Muscle of back (tissue), 11 donors: ENCODE data around the gene CENPC. TPM values are rescaled to one million over a fixed set of nuclear protein-coding genes. Genes with fewer than 3 reads are reported as not detected.
"Not testable (repeated sequence)": the region's sequence is repeated elsewhere in the genome, so short reads cannot be mapped to it uniquely, and the experiment has no call there.

Experiments
- DNase-seq, 3 donors: peaks; one replicate each; pipeline versions ENCODE4 v3.0.0 to v3.0.0-alpha.2; 2013
- polyA plus RNA-seq, 10 donors: library from polyadenylated mRNA; unstranded; fragments of 120-200 nt; gene quantifications; one replicate each; pipeline ENCODE4 v1.2.1, GENCODE V29; 2013; ENCODE audit not compliant: insufficient read length in 10 of 10

Gene CENPC
- polyA plus RNA-seq, 10 donors: 10.9 to 21.6 (median 15.0) TPM

DNA sequence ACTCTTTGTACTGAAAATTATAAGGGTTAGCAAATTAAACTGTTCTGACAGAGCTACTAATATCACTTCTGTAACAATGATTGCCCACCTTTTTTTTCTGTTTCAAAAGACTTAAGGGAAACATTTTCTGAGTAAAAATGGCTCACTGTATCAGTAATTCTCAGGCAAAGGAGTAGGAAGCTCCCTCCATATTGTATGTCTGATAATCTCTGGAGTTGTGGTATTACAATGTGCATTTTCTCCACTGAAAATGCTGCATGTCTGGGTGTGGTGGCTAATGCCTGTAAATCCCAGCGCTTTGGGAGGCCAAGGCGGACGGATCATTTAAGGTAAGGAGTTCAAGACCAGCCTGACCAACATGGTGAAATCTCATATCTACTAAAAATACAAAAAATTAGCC lies 8.8 kb upstream of the CENPC start:
- no peak for DNase-seq

GRCh38 chr4:67552146-67552792 lies 7.0 kb upstream of the CENPC start:
- DNase-seq: not testable (repeated sequence)

GRCh38 chr4:67550857-67551256 lies 5.6 kb upstream of the CENPC start:
- DNase-seq: no peak

DNA sequence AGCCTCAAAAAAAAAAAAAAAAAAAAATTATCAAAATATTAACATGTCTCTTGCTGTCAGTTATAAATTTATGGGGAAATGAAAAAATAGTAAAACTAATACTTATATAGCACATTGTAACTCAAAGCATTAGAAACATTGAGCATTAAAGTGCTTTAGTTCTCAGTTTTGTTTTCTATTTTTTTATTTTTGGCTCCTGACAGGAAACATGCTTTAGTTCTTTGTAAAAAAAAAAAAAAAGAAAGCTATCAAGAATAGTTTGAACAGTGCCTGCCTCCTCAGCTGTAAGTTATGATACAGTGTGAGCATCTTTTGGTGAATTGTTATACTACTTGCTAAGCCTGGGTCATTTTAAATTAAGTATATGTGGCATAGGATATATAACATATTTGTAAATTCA lies 5.1 kb upstream of the CENPC start:
- DNase-seq: no peak

GRCh38 chr4:67549123-67549522 lies 3.8 kb upstream of the CENPC start:
- peak in 1 of 3 donors; percentile 28 for DNase-seq

DNA sequence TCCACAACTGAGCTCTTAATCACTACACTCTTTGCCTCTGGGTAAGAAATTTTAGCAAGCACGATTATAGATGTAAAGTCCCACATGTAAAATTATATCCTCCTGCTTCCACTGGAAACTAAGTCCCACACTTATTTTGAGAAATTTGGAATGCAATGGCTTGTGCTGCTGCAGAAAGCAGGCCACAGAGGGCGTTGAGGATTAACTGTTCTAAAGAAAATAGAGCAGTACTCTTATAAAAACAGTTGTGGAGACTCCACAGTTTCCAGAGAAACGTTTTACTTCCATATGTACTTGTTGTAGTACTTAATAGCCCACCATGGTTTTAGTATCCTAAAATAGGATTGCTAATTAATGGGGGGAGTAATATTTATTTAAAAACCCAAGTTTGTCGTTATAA lies 1.7 kb upstream of the CENPC start:
- peak in 1 of 3 donors; percentile 6 for DNase-seq

- no peak for DNase-seq
Observed at GRCh38 chr4:67546004-67546356, 677 bp upstream of the CENPC start.

- DNase-seq: no peak
Observed at GRCh38 chr4:67542076-67542475, 3.2 kb downstream of the CENPC start.

GRCh38 chr4:67539830-67540229 lies 5.5 kb downstream of the CENPC start:
- no peak for DNase-seq

GRCh38 chr4:67535280-67535840 lies 9.9 kb downstream of the CENPC start:
- DNase-seq: no peak

GRCh38 chr4:67533112-67533511 lies 12.2 kb downstream of the CENPC start:
- no peak for DNase-seq

DNA sequence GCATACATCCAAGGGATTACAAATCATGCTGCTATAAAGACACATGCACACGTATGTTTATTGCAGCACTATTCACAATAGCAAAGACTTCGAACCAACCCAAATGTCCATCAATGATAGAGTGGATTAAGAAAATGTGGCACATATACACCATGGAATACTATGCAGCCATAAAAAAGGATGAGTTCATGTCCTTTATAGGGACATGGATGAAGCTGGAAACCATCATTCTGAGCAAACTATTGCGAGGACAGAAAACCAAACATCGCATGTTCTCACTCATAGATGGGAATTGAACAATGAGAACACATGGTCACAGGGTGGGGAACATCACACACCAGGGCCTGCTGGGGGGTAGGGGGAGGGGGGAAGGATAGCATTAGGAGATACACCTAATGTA lies 12.9 kb downstream of the CENPC start:
- not testable (repeated sequence) for DNase-seq

DNA sequence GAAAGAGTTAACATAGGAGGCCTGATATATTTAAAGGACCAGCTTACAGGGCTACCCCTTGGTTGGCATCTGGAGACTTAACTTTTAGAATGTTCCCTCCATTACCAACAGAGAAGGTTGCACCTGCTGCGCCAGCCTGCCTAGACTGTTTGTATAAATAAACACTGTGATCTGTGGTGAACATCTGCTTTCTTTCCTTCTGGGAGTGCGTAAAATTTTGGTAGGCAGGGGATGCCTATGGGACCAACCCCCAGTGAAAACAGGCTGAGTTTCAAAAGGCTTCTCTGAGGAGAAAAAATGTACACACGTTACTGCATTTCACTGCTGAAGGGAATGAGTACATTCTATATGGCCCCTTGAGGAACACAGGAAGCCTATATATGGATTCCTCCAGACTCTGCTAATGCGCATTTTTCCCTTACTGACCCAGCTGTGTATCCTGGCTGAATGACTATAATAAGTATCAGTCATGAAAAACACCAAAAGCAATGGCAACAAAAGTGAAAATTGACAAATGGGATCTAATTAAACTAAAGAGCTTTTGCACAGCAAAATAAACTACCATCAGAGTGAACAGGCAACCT lies 13.8 kb downstream of the CENPC start:
- DNase-seq: peak in 1 of 3 donors; percentile 36

GRCh38 chr4:67524140-67524539 lies 21.2 kb downstream of the CENPC start:
- DNase-seq: not testable (repeated sequence)

DNA sequence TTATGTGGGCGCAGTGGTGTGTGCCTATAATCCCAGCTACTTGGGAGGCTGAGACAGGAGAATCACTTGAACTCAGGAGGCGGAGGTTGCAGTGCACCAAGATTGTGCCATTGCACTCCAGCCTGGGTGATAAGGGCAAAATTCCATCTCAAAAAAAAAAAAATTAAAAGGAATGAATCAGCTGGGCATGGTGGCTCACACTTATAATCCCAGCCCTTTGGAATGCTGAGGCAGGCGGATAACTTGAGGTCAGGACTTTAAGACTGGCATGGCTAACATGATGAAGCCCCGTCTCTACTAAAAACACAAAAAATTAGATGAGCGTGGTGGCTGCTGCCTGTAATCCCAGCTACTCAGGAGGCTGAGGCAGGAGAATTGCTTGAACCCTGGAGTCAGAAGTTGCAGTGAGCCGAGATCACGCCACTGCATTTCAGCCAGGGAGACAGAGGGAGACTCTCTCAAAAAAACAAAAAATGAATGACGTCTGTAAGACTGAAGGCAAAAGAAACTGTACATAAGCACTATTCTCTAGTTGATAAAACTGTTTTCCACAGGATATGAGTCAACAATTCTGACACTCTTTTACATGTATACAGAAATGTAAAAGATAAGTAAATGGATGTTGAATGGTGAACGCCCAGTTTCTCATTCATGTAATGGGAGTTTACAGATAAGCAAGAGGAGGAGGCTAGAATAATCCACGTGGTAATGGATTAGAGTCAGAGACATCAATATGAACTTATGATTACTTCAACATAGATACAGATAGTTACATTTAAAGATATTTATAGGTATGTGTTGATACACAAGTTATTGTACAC lies 22.2 kb downstream of the CENPC start:
- no peak for DNase-seq

GRCh38 chr4:67522230-67522629 lies 23.1 kb downstream of the CENPC start:
- DNase-seq: no peak

GRCh38 chr4:67521506-67521905 lies 23.8 kb downstream of the CENPC start:
- no peak for DNase-seq

DNA sequence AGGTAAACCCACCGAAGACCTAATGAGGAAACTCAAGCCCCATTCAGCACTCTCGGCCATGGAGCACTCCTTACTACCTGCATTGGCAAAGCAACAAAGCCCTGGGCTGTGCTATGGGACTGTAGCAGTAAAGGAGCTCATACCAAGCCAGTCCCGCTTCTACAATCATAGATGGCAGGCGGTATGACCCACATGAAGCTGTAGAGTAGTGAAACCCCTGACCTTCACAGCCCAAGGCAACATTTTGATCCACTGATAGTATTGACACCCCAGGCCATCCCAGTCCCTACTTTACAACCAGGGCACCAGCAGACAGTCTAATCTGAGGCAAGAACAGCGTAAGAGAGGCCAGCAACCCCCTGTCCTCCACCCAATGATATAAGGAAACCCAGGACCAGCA lies 25.2 kb downstream of the CENPC start:
- no peak for DNase-seq

DNA sequence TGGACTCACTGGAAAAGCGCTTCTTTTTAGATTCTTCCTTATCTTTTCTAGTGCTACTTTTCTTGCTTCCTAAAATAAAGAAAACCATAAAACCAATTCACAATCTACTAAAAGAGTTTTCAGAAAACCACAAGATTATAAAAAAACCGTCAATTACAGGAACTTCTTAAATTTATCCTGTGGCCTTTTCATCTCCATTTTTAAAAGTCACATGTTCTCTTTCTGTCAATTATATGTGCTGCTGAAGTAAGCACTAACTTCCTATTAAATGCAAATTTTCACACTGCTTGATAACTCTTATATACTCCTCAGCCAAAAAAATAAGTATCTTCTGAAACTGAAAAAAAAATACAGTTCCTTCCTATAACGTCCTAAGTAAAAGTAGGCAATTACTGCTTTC lies 32.8 kb downstream of the CENPC start:
- DNase-seq: no peak

GRCh38 chr4:67500373-67500772 lies 44.9 kb downstream of the CENPC start:
- no peak for DNase-seq

GRCh38 chr4:67499799-67500198 lies 45.5 kb downstream of the CENPC start:
- no peak for DNase-seq

GRCh38 chr4:67483868-67484602 lies 61.3 kb downstream of the CENPC start:
- peak in 1 of 3 donors; percentile 23 for DNase-seq
